Retinal pigment epithelial cell (primary cell): ENCODE measurements around the gene GAK.

Experiments
- DNase-seq: peaks from one replicate; pipeline ENCODE4 v3.0.0-alpha.2; 2010; ENCODE audit warnings: low read depth
- H3K4me3 ChIP-seq: 2 replicates; pipeline ENCODE4 v1.5.1; 2011; ENCODE audit warnings: mild to moderate bottlenecking, low read length, control low read depth, moderate library complexity
- CTCF ChIP-seq: conservative IDR thresholded peaks from 2 replicates; pipeline ENCODE4 v1.5.1; 2011; ENCODE audit warnings: low read depth, low read length, control low read depth, inconsistent platforms

GAK gene

GRCh38 chr4:850323-850945 is 81.7 kb downstream of the GAK start:
- H3K4me3 ChIP-seq = no peak overlapping the region
- DNase-seq = no peak
- no peak for TF ChIP-seq CTCF

- H3K4me3 ChIP-seq = no peak overlapping the region
- DNase-seq = no peak
- TF ChIP-seq CTCF = no peak
These were observed 82.5 kb downstream of the GAK start for GRCh38 chr4:849478-850175.

GRCh38 chr4:848803-849477 is 83.2 kb downstream of the GAK start:
- no peak for TF ChIP-seq CTCF
- H3K4me3 ChIP-seq = no peak overlapping the region
- no peak for DNase-seq

GRCh38 chr4:848307-848691 is 83.8 kb downstream of the GAK start:
- no peak overlapping the region for H3K4me3 ChIP-seq
- TF ChIP-seq CTCF = no peak
- DNase-seq = no peak

GRCh38 chr4:845836-846251 is 86.3 kb downstream of the GAK start:
- no peak for TF ChIP-seq CTCF
- no peak overlapping the region for H3K4me3 ChIP-seq
- no peak for DNase-seq

- no peak for DNase-seq
- no peak for TF ChIP-seq CTCF
These were observed 86.8 kb downstream of the GAK start for GRCh38 chr4:845233-845835.

More at GRCh38 chr4:845233-845835, 86.8 kb downstream of the GAK start:
- H3K4me3 ChIP-seq = no peak overlapping the region
